Germinal center (tissue), 1 donor: Measurements from ENCODE around the gene PDE6B.
"Not testable (repeated sequence)": the region's sequence is repeated elsewhere in the genome, so short reads cannot be mapped to it uniquely, and the experiment has no call there.

Experiments used
- DNase-seq: peaks from one replicate; pipeline ENCODE4 v3.0.0; 2012; ENCODE audit warnings: mixed read lengths, low spot score

Gene PDE6B

GRCh38 chr4:624705-625590, at the start of gene PDE6B:
Gene PDE6B (plus strand): TSS chr4:625573. CDS start chr4:625627, 54 bp downstream.
- no peak for DNase-seq

GRCh38 chr4:576245-576821, 49.0 kb upstream of the PDE6B start, which contains the start of gene TMEM271:
Gene TMEM271 (minus strand): TSS chr4:576295. CDS start chr4:576062, 233 bp downstream.
- DNase-seq = no peak

- no peak for DNase-seq
These were observed 48.3 kb upstream of the PDE6B start for GRCh38 chr4:576991-577498.

- no peak for DNase-seq
These were observed 47.6 kb upstream of the PDE6B start for GRCh38 chr4:577499-578450.

- DNase-seq = no peak
These were observed 46.6 kb upstream of the PDE6B start for GRCh38 chr4:578451-579443.

- DNase-seq = no peak
These were observed 45.7 kb upstream of the PDE6B start for GRCh38 chr4:579543-580175.

GRCh38 chr4:581181-581580, 44.2 kb upstream of the PDE6B start:
- no peak for DNase-seq

- DNase-seq = no peak
These were observed 43.5 kb upstream of the PDE6B start for GRCh38 chr4:581753-582361.

- DNase-seq = no peak
These were observed 41.6 kb upstream of the PDE6B start for GRCh38 chr4:583820-584219.

- DNase-seq = no peak
These were observed 37.6 kb upstream of the PDE6B start for GRCh38 chr4:587671-588350.

- DNase-seq = no peak
These were observed 37.0 kb upstream of the PDE6B start for GRCh38 chr4:588351-588849.

- DNase-seq = no peak
These were observed 36.0 kb upstream of the PDE6B start for GRCh38 chr4:589219-589963.

GRCh38 chr4:590313-590841, 35.0 kb upstream of the PDE6B start:
- DNase-seq = no peak

- DNase-seq = not testable (repeated sequence)
These were observed 33.2 kb upstream of the PDE6B start for GRCh38 chr4:592178-592577.

- DNase-seq = no peak
These were observed 32.4 kb upstream of the PDE6B start for GRCh38 chr4:592825-593520.

GRCh38 chr4:598925-599324, 26.4 kb upstream of the PDE6B start:
- DNase-seq = no peak

GRCh38 chr4:600166-600565, 25.2 kb upstream of the PDE6B start:
- no peak for DNase-seq
